AG09319 (cell line): Measurements from ENCODE around the gene CPNE1.
"Not testable (repeated sequence)": the region's sequence is repeated elsewhere in the genome, so short reads cannot be mapped to it uniquely, and the experiment has no call there.

Experiments used
- DNase-seq: peaks from one replicate; pipeline ENCODE4 v3.0.0-alpha.2; 2010; ENCODE audit warnings: low read depth; ENCODE audit errors: extremely low read depth
- CTCF ChIP-seq: IDR thresholded peaks from 2 replicates; pipeline ENCODE4 v1.5.1; 2011; ENCODE audit warnings: low read depth, mild to moderate bottlenecking, inconsistent platforms, low read length, moderate library complexity

CPNE1 gene

GRCh38 chr20:35664466-35665206 lies at the start of gene CPNE1, which contains the start of gene RBM12:
Gene CPNE1 (minus strand): TSS chr20:35664900. CDS start chr20:35632923, 31,977 bp downstream.
Gene RBM12 (minus strand): TSS chr20:35664900. CDS start chr20:35655322, 9,578 bp downstream.
- peak; percentile 83 for DNase-seq
- TF ChIP-seq CTCF, result no peak

GRCh38 chr20:35714127-35714526 lies 49.4 kb upstream of the CPNE1 start:
- DNase-seq, result no peak
- no peak for TF ChIP-seq CTCF

- DNase-seq, result not testable (repeated sequence)
Observed at GRCh38 chr20:35713120-35713519, 48.4 kb upstream of the CPNE1 start.

GRCh38 chr20:35711588-35712209 lies 47.0 kb upstream of the CPNE1 start:
- no peak for DNase-seq
- TF ChIP-seq CTCF, result no peak

- TF ChIP-seq CTCF, result no peak
- no peak for DNase-seq
Observed at GRCh38 chr20:35710884-35711587, 46.3 kb upstream of the CPNE1 start.

GRCh38 chr20:35710039-35710438 lies 45.3 kb upstream of the CPNE1 start:
- DNase-seq, result no peak
- no peak for TF ChIP-seq CTCF

- no peak for DNase-seq
- TF ChIP-seq CTCF, result no peak
Observed at GRCh38 chr20:35709259-35709658, 44.6 kb upstream of the CPNE1 start.
